TTC549 (cell line): ENCODE results near the gene CD99.
"Not testable (repeated sequence)": the region's sequence is repeated elsewhere in the genome, so short reads cannot be mapped to it uniquely, and the experiment has no call there.

Experiments
- FAIRE-seq: peaks from 2 replicates; lab custom pipeline; 2012; peaks lifted over from hg19 to GRCh38; lab: Jason Lieb, UNC

CD99 gene

GRCh38 chrX:2732649-2733048, 41.6 kb downstream of the CD99 start:
- FAIRE-seq: no peak

GRCh38 chrX:2733286-2733685, 42.2 kb downstream of the CD99 start:
- FAIRE-seq: no peak

GRCh38 chrX:2735270-2735669, 44.2 kb downstream of the CD99 start:
- FAIRE-seq: no peak

GRCh38 chrX:2740672-2741071, 49.6 kb downstream of the CD99 start:
- no peak for FAIRE-seq

- FAIRE-seq: no peak
Measured at GRCh38 chrX:2741386-2741785, 50.3 kb downstream of the CD99 start.

- not testable (repeated sequence) for FAIRE-seq
Measured at GRCh38 chrX:2746250-2746649, 55.2 kb downstream of the CD99 start.

GRCh38 chrX:2748171-2748814, 57.2 kb downstream of the CD99 start:
- no peak for FAIRE-seq

- FAIRE-seq: no peak
Measured at GRCh38 chrX:2748815-2749188, 57.7 kb downstream of the CD99 start.

- no peak for FAIRE-seq
Measured at GRCh38 chrX:2751291-2751690, 60.2 kb downstream of the CD99 start.

- not testable (repeated sequence) for FAIRE-seq
Measured at GRCh38 chrX:2751874-2752300, 60.8 kb downstream of the CD99 start, which contains the start of gene XG. Gene XG, plus strand, starts transcription at chrX:2752040. Its CDS starts 235 bp downstream, at chrX:2752275.

- not testable (repeated sequence) for FAIRE-seq
Measured at GRCh38 chrX:2752441-2752840, 61.3 kb downstream of the CD99 start.

- not testable (repeated sequence) for FAIRE-seq
Measured at GRCh38 chrX:2755163-2755715, 64.1 kb downstream of the CD99 start.

GRCh38 chrX:2756548-2756947, 65.5 kb downstream of the CD99 start:
- no peak for FAIRE-seq

- FAIRE-seq: no peak
Measured at GRCh38 chrX:2761246-2761645, 70.2 kb downstream of the CD99 start.

- not testable (repeated sequence) for FAIRE-seq
Measured at GRCh38 chrX:2762671-2763070, 71.6 kb downstream of the CD99 start.

GRCh38 chrX:2764766-2765548, 73.9 kb downstream of the CD99 start:
- FAIRE-seq: not testable (repeated sequence)

GRCh38 chrX:2765549-2765830, 74.4 kb downstream of the CD99 start:
- FAIRE-seq: no peak

- FAIRE-seq: no peak
Measured at GRCh38 chrX:2766906-2767305, 75.8 kb downstream of the CD99 start.

GRCh38 chrX:2767631-2768455, 76.7 kb downstream of the CD99 start:
- no peak for FAIRE-seq

GRCh38 chrX:2769615-2770014, 78.5 kb downstream of the CD99 start:
- FAIRE-seq: no peak

- FAIRE-seq: not testable (repeated sequence)
Measured at GRCh38 chrX:2773166-2774055, 82.3 kb downstream of the CD99 start.

- FAIRE-seq: no peak
Measured at GRCh38 chrX:2774057-2774456, 83.0 kb downstream of the CD99 start.
